Mucosa of rectum (tissue), 2 donors: ENCODE data around the gene RUSC1.

Source experiments
- H3K27ac ChIP-seq, 2 donors: one replicate each; pipeline ENCODE4 v1.7.0; 2013; ENCODE audit warnings: inconsistent platforms in 2 of 2, low read depth in 2 of 2, low read length in 2 of 2
- H3K27me3 ChIP-seq, 2 donors: one replicate each; pipeline ENCODE4 v1.7.0; 2013; ENCODE audit warnings: low read length in 2 of 2; ENCODE audit not compliant: control insufficient read depth in 2 of 2, insufficient read depth in 2 of 2
- H3K36me3 ChIP-seq, 2 donors: one replicate each; pipeline ENCODE4 v1.7.0; 2013; ENCODE audit warnings: low read length in 2 of 2; ENCODE audit not compliant: control insufficient read depth in 2 of 2, insufficient read depth in 2 of 2
- H3K4me1 ChIP-seq, 2 donors: one replicate each; pipeline ENCODE4 v1.7.0; 2013; ENCODE audit warnings: low read length in 2 of 2, mild to moderate bottlenecking in 1 of 2; ENCODE audit not compliant: control insufficient read depth in 2 of 2, insufficient read depth in 2 of 2
- H3K4me3 ChIP-seq, 2 donors: one replicate each; pipeline ENCODE4 v1.7.0; 2013; ENCODE audit warnings: low read length in 2 of 2
- H3K9ac ChIP-seq, 2 donors: one replicate each; pipeline ENCODE4 v1.7.0; 2013; ENCODE audit warnings: low read length in 2 of 2, low read depth in 1 of 2, mild to moderate bottlenecking in 1 of 2
- H3K9me3 ChIP-seq, 2 donors: one replicate each; pipeline ENCODE4 v1.7.0; 2013; ENCODE audit warnings: low read length in 2 of 2; ENCODE audit not compliant: control insufficient read depth in 2 of 2
- donor health status: healthy.
- donor health status: Normal muscosa, but diverticular disease.

Gene RUSC1

DNA sequence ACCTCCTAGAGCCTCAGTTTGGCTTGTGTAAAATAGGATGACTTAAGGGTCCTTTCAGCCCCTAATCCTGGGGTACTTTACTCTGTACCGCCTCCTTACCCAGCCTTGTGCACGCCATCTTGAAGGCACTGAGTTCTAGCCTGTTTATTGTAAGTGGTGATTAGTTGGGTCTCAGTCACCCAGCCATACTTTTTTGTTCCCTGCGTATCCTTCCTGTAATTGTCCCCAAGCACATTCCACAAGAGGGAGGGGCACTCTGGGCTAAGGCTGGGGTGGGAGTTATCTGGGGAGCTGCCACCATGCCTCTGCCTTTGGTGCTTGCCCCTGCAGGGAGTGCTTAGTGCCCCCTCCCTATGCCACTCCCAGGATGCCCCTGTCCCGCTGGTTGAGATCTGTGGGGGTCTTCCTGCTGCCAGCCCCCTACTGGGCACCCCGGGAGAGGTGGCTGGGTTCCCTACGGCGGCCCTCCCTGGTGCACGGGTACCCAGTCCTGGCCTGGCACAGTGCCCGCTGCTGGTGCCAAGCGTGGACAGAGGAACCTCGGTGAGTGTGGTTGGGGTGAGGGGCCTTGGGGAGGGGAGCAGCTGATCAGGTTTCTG is 11.2 kb upstream of the RUSC1 start:
- Histone ChIP-seq H3K27me3 (no peaks in the 10 kb centered on the region), H3K9ac (peak overlapping the region; percentile 83 to 97), H3K36me3 (peaks cover 11 to 20% of the 10 kb centered on the region in 2 donors), H3K27ac (peak overlapping the region; percentile 89 to 92), H3K4me1 (peaks cover 8 to 14% of the 10 kb centered on the region in 2 donors), H3K9me3 (no peaks in the 10 kb centered on the region), H3K4me3 (peak overlapping the region; percentile 75 to 99)

- no peaks in the 10 kb centered on the region for H3K9me3 ChIP-seq
- H3K27ac ChIP-seq, result no peak overlapping the region
- no peaks in the 10 kb centered on the region for H3K27me3 ChIP-seq
- peaks cover 20 to 25% of the 10 kb centered on the region in 2 donors for H3K36me3 ChIP-seq
- peaks cover 11 to 12% of the 10 kb centered on the region in 2 donors for H3K4me1 ChIP-seq
- H3K4me3 ChIP-seq, result no peak overlapping the region
- H3K9ac ChIP-seq, result no peak overlapping the region
These were observed 7.4 kb upstream of the RUSC1 start for GRCh38 chr1:155313261-155313660.

- peaks cover 15 to 20% of the 10 kb centered on the region in 2 donors for H3K4me1 ChIP-seq
- H3K9me3 ChIP-seq, result no peaks in the 10 kb centered on the region
- no peak overlapping the region for H3K9ac ChIP-seq
- no peak overlapping the region for H3K4me3 ChIP-seq
- H3K27ac ChIP-seq, result peak overlapping the region in 1 of 2 donors; percentile 31
- H3K27me3 ChIP-seq, result no peaks in the 10 kb centered on the region
- H3K36me3 ChIP-seq, result peaks cover 27 to 28% of the 10 kb centered on the region in 2 donors
These were observed 3.8 kb upstream of the RUSC1 start for GRCh38 chr1:155316922-155317321.

- Histone ChIP-seq H3K4me3 (no peak overlapping the region), H3K9ac (no peak overlapping the region), H3K27me3 (no peaks in the 10 kb centered on the region), H3K36me3 (peaks cover 19 to 20% of the 10 kb centered on the region in 2 donors), H3K27ac (no peak overlapping the region), H3K9me3 (no peaks in the 10 kb centered on the region), H3K4me1 (peaks cover 23 to 28% of the 10 kb centered on the region in 2 donors)
These were observed 2.6 kb upstream of the RUSC1 start for GRCh38 chr1:155318082-155318481.

- Histone ChIP-seq H3K9me3 (no peaks in the 10 kb centered on the region), H3K9ac (no peak overlapping the region), H3K4me1 (peaks cover 23 to 28% of the 10 kb centered on the region in 2 donors), H3K27me3 (no peaks in the 10 kb centered on the region), H3K4me3 (no peak overlapping the region), H3K27ac (no peak overlapping the region), H3K36me3 (peaks cover 15 to 16% of the 10 kb centered on the region in 2 donors)
These were observed 1.2 kb upstream of the RUSC1 start for GRCh38 chr1:155319536-155319935.

DNA sequence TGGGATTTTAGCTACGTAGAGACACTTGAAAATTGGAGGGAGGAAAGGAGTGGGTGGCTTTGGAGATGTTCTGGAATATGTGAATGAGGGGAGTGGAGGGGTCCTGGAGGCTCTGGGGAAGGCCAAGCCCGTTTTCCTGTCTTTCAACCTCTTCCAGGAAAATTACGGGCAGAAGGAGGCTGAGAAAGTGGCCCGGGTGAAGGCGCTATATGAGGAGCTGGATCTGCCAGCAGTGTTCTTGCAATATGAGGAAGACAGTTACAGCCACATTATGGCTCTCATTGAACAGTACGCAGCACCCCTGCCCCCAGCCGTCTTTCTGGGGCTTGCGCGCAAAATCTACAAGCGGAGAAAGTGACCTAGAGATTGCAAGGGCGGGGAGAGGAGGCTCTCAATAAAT is 442 bp upstream of the RUSC1 start:
- Histone ChIP-seq H3K27me3 (no peaks in the 10 kb centered on the region), H3K36me3 (peaks cover 11 to 15% of the 10 kb centered on the region in 2 donors), H3K27ac (peak overlapping the region; percentile 72 to 73), H3K9ac (peak overlapping the region; percentile 60 to 69), H3K4me3 (peak overlapping the region; percentile 70 to 75), H3K9me3 (no peaks in the 10 kb centered on the region), H3K4me1 (peaks cover 24 to 29% of the 10 kb centered on the region in 2 donors)

DNA sequence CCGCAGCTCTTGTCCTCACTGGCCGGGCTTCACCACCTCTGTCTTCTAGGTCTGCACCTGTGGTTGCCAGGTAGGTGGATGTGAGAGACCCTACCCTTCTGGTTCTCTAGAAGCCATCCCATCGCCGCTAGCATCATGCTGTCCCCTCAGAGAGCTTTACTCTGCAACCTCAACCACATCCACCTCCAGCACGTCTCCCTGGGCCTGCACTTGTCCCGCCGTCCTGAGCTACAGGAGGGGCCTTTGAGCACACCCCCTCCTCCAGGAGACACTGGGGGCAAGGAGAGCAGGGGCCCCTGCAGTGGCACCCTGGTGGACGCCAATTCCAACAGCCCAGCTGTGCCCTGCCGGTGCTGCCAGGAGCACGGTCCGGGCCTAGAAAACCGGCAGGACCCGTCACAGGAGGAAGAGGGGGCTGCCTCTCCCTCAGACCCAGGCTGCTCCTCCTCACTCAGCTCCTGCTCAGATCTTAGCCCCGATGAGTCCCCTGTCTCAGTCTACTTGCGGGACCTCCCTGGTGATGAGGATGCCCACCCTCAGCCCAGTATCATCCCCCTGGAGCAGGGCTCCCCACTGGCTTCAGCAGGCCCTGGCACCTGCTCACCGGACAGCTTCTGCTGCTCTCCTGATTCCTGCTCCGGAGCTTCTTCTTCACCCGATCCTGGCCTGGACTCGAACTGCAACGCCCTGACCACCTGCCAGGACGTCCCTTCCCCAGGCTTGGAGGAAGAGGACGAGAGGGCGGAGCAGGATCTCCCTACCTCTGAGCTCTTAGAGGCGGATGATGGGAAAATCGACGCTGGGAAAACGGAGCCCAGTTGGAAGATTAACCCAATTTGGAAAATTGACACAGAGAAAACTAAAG is 1.2 kb downstream of the RUSC1 start:
- Histone ChIP-seq H3K9ac (peak overlapping the region; percentile 18 to 56), H3K4me3 (peak overlapping the region; percentile 70 to 75), H3K4me1 (peaks cover 34 to 38% of the 10 kb centered on the region in 2 donors), H3K9me3 (no peaks in the 10 kb centered on the region), H3K27ac (peak overlapping the region in 1 of 2 donors; percentile 100), H3K36me3 (peaks cover 18 to 24% of the 10 kb centered on the region in 2 donors), H3K27me3 (no peaks in the 10 kb centered on the region)

- Histone ChIP-seq H3K27me3 (no peaks in the 10 kb centered on the region), H3K27ac (peak overlapping the region; percentile 99 to 100), H3K4me1 (peaks cover 34% of the 10 kb centered on the region in 2 donors), H3K36me3 (peaks cover 21 to 28% of the 10 kb centered on the region in 2 donors), H3K4me3 (peak overlapping the region; percentile 43 to 66), H3K9ac (peak overlapping the region; percentile 56 to 95), H3K9me3 (no peaks in the 10 kb centered on the region)
These were observed 1.9 kb downstream of the RUSC1 start for GRCh38 chr1:155322571-155322952.

DNA sequence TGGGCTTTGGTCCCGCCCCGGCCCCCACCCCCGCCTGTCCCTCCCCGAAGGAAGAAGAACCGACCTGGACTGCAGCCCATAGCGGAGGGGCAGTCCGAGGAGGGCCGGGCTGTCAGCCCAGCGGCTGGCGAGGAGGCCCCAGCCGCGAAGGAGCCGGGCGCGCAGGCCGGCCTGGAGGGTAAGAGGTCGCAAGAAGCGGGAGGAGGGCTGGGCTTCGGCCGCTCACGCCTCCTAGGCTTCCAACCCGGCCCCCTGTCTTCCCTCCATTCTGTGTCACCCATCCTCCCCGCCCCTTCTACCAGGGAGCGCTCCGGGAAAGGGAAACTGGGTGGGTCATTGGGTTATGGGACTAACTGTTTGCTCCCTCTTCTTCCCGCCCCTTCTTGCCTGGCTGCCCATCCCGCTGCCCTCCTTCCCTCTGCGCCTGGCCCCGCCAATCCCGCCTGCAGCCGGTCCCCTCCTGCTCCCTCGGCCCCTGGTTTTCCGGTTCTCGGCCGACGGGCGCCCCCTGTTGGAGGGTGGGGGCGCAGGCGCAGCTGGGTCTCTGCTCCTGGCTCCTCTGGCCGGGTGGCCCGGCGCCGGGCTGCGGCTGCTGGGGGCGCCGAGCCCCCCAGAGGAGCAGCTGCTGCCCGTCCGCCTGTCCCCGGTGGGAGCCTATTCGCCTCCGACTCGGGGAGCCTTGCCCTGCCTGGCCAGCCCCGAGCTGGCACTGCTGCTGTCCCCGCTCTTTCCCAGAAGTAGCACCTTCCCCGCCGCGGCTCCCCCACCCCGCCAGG is 2.4 kb downstream of the RUSC1 start:
- H3K9me3 ChIP-seq, result no peaks in the 10 kb centered on the region
- peaks cover 23 to 28% of the 10 kb centered on the region in 2 donors for H3K36me3 ChIP-seq
- peak overlapping the region; percentile 99 to 100 for H3K27ac ChIP-seq
- H3K27me3 ChIP-seq, result no peaks in the 10 kb centered on the region
- H3K9ac ChIP-seq, result peak overlapping the region; percentile 81 to 95
- H3K4me3 ChIP-seq, result peak overlapping the region; percentile 75 to 93
- H3K4me1 ChIP-seq, result peaks cover 34% of the 10 kb centered on the region in 2 donors
